ENCODE results near the gene APCDD1.
"Not testable (repeated sequence)": the region's sequence is repeated elsewhere in the genome, so short reads cannot be mapped to it uniquely, and the experiment has no call there.

The APCDD1 gene

DNA sequence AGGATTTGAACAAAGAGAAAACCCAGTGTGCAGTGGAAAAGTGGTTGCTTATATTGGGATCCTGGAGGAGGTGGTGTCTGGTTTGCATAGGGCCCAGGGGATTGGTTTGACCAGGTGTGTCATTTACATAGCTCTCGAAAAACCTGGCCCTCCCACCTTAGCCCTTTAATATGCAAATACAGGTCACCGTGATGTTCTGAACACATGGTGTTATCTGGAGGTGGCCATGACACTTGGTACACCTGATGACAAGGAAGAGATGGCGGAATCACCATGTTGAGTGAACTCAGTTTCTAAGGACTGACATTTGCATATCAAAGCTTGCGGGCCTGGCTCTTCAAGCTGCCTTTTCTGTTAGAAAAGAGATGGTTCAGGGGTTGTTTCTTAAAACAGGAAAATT, 69.1 kb downstream of the APCDD1 start:
- Histone ChIP-seq H3K27me3 (ENCODE audit: control insufficient read depth, insufficient read depth, low read length) (no peaks in the 10 kb centered on the region), H3K4me1 (ENCODE audit: control insufficient read depth, insufficient read depth, low read length) (peaks cover 7% of the 10 kb centered on the region), H3K9ac (ENCODE audit: low read depth, low read length) (no peak overlapping the region), H3K36me3 (ENCODE audit: control insufficient read depth, insufficient read depth, low read length) (no peaks in the 10 kb centered on the region), H3K9me3 (ENCODE audit: control insufficient read depth, insufficient read depth, low read length) (no peaks in the 10 kb centered on the region), H3K4me3 (ENCODE audit: low read depth, low read length) (no peak overlapping the region)

DNA sequence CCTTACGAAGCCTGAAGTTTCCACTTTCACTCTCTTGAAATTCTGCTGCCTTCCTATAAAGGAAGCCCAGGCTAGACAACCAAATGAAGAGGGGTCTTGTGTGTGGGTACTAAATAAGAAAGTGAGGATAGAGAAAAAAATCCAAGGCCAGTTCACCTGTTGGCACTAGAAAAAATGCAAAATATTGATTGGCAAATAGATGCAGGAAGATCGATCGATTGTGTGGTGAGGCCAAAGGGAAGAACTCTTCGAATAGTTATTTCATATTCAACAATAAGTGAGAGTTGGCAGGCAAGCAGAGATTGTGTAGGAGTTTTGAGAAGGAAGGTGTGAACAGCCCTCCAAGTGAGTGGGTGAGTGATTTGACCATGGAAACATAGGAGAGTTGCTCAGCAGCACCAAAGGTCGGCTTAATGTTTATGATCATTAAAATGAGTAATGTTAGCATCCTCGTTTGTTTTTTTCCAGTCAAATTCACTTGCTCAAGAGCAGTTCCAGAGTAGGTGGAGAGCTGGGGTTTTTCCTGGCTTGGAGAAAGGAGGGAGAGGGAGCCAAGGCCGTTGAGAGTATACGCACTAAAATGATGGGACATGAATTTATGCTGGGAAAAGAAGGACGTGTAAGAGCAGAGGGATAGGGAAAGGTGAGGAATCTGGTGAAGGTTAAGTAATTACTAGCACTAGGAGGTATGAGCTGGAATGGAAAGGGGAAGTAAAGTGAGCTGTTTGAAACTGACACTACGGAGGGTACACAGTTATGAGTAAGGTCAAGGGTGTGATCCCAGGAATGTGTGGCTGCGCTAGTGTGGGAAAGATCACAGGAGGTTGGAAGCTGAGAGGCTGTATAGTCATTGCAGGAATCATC, 70.3 kb downstream of the APCDD1 start:
- no peaks in the 10 kb centered on the region for H3K9me3 ChIP-seq (ENCODE audit: control insufficient read depth, insufficient read depth, low read length)
- H3K4me3 ChIP-seq (ENCODE audit: low read depth, low read length): no peak overlapping the region
- H3K27me3 ChIP-seq (ENCODE audit: control insufficient read depth, insufficient read depth, low read length): no peaks in the 10 kb centered on the region
- no peaks in the 10 kb centered on the region for H3K36me3 ChIP-seq (ENCODE audit: control insufficient read depth, insufficient read depth, low read length)
- no peak overlapping the region for H3K9ac ChIP-seq (ENCODE audit: low read depth, low read length)
- H3K4me1 ChIP-seq (ENCODE audit: control insufficient read depth, insufficient read depth, low read length): peaks cover 8% of the 10 kb centered on the region

DNA sequence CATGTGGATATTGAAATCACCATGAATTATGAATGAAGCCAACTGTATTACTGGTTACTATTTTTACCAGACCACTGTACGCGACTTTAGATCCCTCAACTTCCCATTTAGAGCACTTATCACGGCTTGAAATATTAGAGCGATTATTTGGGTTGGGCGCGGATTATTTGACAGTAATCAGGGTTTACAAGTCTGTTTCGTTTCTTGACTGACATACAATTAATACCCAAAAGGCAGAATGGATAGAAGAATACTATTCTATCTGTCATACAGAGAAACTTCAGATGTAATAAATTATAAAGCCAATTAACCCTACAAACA, 70.9 kb downstream of the APCDD1 start:
- H3K4me3 ChIP-seq (ENCODE audit: low read depth, low read length): peak overlapping the region; percentile 94
- H3K36me3 ChIP-seq (ENCODE audit: control insufficient read depth, insufficient read depth, low read length): no peaks in the 10 kb centered on the region
- H3K9me3 ChIP-seq (ENCODE audit: control insufficient read depth, insufficient read depth, low read length): no peaks in the 10 kb centered on the region
- H3K4me1 ChIP-seq (ENCODE audit: control insufficient read depth, insufficient read depth, low read length): peaks cover 10% of the 10 kb centered on the region
- no peaks in the 10 kb centered on the region for H3K27me3 ChIP-seq (ENCODE audit: control insufficient read depth, insufficient read depth, low read length)
- H3K9ac ChIP-seq (ENCODE audit: low read depth, low read length): no peak overlapping the region

DNA sequence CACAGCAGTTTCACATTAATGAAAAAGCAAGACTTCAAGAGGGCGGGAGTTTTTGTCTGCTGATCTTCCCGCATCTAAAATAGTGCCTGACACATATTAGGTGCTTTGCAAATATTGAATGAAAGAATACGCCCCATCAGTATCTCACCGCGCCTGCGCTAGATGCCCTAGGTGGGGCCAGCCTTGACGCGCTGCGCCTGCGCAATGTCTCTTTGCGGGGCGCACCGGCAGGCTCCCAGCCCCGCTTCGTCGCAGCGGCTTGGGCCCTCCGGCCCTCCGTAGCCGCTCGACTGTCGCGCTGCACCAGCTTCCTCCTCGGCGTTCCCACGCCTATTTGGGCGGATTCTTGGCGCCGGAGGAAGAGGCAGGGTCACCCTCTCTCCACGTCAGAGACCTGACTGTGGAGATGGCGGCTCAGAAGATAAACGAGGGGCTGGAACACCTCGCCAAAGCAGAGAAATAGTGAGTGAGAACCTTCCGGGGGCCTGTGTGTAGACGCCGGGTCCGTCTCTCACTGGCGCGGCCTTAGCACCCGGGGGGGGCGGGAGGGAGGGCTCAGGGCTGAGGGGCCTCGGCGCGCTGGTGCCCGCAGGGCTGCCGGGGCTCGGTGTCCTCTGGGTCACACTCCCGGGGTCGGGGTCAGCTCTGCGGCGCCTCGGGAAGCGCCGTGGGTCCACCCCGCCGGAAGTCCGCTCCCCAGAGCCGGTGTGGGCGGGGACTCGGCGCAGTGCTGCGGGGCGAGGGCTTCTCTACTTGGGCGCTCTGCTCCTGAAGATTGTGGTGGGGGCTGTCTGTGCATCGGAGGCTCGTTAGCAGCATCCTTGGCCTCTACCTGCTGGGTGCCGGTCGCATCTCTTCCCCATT, 71.5 kb downstream of the APCDD1 start, which contains the start of gene NAPG:
Gene NAPG (plus strand): TSS at position 331 of the 864 bp plus-strand sequence. CDS start 76 bp downstream, at position 407.
- Histone ChIP-seq H3K4me3 (ENCODE audit: low read depth, low read length) (peak within 1 kb of the TSS; percentile 94), H3K27me3 (ENCODE audit: control insufficient read depth, insufficient read depth, low read length) (no peaks in the 10 kb centered on the region)

DNA sequence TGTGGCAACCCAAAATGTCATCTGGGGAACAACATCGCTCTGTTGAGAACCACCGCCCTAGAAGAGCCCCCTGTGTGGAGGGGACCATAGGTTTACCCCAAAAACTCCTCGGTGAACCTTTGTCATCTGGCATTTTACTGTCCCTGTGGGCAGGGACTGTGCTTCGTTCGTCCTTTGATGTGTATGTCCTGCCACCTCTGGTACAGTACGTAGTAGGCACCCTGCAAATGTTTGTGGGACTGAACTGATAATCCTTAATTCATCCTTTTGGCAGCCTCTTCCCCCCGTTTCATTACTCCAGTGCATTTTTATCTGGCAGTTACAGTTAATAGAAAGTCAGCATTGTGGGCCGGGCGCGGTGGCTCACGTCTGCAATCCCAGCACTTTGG, 72.1 kb downstream of the APCDD1 start:
- Histone ChIP-seq H3K36me3 (ENCODE audit: control insufficient read depth, insufficient read depth, low read length) (no peaks in the 10 kb centered on the region), H3K4me3 (ENCODE audit: low read depth, low read length) (peak overlapping the region; percentile 94), H3K4me1 (ENCODE audit: control insufficient read depth, insufficient read depth, low read length) (peaks cover 10% of the 10 kb centered on the region), H3K9me3 (ENCODE audit: control insufficient read depth, insufficient read depth, low read length) (no peaks in the 10 kb centered on the region), H3K9ac (ENCODE audit: low read depth, low read length) (peak overlapping the region; percentile 88), H3K27me3 (ENCODE audit: control insufficient read depth, insufficient read depth, low read length) (no peaks in the 10 kb centered on the region)

More for the DNA sequence above, 71.5 kb downstream of the APCDD1 start, which contains the start of gene NAPG:
- Histone ChIP-seq H3K9me3 (ENCODE audit: control insufficient read depth, insufficient read depth, low read length) (no peaks in the 10 kb centered on the region), H3K4me1 (ENCODE audit: control insufficient read depth, insufficient read depth, low read length) (peaks cover 10% of the 10 kb centered on the region), H3K36me3 (ENCODE audit: control insufficient read depth, insufficient read depth, low read length) (no peaks in the 10 kb centered on the region), H3K9ac (ENCODE audit: low read depth, low read length) (peak within 1 kb of the TSS; percentile 88)

DNA sequence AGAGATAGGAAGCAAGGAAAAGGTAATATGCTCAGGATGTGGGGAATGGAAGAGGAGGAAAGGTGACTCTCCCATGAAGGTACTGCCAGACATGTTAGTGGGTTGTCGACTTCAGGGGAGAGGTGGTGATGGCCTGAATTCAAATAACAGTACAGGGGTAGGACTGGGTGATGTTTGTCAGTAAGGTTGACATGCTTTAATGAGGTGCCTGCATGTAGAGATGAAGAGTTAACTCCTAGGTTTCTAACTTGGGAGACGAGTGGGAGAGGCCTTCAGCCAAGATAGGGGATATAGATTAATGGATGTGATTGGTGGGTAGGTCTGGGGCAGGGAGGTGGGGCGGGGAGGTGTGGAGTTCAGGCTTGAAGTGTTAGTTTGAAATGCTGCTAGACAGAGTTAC, 74.0 kb downstream of the APCDD1 start:
- H3K27me3 ChIP-seq (ENCODE audit: control insufficient read depth, insufficient read depth, low read length): no peaks in the 10 kb centered on the region
- H3K4me1 ChIP-seq (ENCODE audit: control insufficient read depth, insufficient read depth, low read length): peaks cover 10% of the 10 kb centered on the region
- no peak overlapping the region for H3K9ac ChIP-seq (ENCODE audit: low read depth, low read length)
- no peak overlapping the region for H3K4me3 ChIP-seq (ENCODE audit: low read depth, low read length)
- no peaks in the 10 kb centered on the region for H3K9me3 ChIP-seq (ENCODE audit: control insufficient read depth, insufficient read depth, low read length)
- H3K36me3 ChIP-seq (ENCODE audit: control insufficient read depth, insufficient read depth, low read length): no peaks in the 10 kb centered on the region

DNA sequence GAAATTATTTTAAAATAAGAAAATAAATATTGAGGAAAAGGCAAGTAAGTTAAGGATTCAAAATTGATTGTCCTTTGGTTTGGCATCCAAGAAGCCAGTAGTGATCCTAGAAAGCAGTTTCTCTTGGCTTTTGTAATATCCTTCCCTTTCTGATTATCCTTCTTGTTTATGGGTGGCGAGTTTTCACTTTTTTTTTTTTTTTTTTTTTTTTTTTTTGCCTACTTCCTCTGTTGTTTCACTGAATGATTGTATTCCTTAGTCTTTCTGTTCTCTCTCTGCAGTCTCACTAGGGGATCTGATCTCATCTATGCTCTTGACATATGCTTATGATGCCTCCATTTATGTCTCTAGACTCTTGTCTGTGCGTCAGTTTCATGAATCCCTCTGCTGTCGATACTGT, 75.6 kb downstream of the APCDD1 start:
- Histone ChIP-seq H3K9me3 (ENCODE audit: control insufficient read depth, insufficient read depth, low read length) (no peaks in the 10 kb centered on the region), H3K27me3 (ENCODE audit: control insufficient read depth, insufficient read depth, low read length) (no peaks in the 10 kb centered on the region), H3K4me3 (ENCODE audit: low read depth, low read length) (no peak overlapping the region), H3K9ac (ENCODE audit: low read depth, low read length) (no peak overlapping the region), H3K4me1 (ENCODE audit: control insufficient read depth, insufficient read depth, low read length) (peaks cover 7% of the 10 kb centered on the region), H3K36me3 (ENCODE audit: control insufficient read depth, insufficient read depth, low read length) (no peaks in the 10 kb centered on the region)

DNA sequence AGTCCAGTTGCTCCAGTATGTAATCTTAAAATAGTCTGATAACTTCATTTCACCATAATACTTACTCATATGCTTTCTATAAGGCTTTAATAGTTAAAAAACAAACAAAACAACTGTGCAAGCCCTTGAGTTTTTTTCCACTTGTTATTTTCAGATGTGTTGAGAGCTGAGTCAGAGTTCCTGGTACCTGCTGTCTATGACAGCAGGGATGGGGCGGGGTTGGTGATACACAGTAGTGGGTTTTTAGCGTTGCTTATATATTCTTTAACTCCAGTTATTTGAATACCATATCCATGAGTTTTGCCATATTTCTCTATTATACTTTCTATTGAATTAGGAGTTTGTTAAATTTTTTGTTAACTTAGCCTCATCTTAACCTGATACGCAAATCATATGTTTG, 76.4 kb downstream of the APCDD1 start:
- no peaks in the 10 kb centered on the region for H3K27me3 ChIP-seq (ENCODE audit: control insufficient read depth, insufficient read depth, low read length)
- no peak overlapping the region for H3K9ac ChIP-seq (ENCODE audit: low read depth, low read length)
- no peaks in the 10 kb centered on the region for H3K9me3 ChIP-seq (ENCODE audit: control insufficient read depth, insufficient read depth, low read length)
- no peaks in the 10 kb centered on the region for H3K36me3 ChIP-seq (ENCODE audit: control insufficient read depth, insufficient read depth, low read length)
- peaks cover 4% of the 10 kb centered on the region for H3K4me1 ChIP-seq (ENCODE audit: control insufficient read depth, insufficient read depth, low read length)
- H3K4me3 ChIP-seq (ENCODE audit: low read depth, low read length): no peak overlapping the region

DNA sequence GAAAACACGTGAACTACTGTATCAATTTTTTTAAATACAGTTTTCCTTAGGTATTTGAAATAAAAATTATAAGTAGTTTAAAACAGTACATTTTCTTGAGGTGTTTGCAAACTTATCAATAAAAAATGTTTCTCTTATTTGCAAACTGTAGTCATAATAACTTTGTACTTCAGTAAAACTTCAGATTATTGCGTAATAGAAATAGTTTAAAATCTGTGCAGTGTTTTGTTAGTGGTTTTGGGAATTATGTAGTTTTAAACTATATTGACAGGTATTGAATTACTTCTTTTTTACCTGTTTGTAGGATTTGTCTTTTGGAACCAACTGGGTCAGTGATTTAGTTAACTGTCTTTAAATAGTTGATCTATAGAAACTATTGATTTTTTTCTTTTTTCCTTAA, 78.7 kb downstream of the APCDD1 start:
- Histone ChIP-seq H3K4me1 (ENCODE audit: control insufficient read depth, insufficient read depth, low read length) (peaks cover 4% of the 10 kb centered on the region), H3K36me3 (ENCODE audit: control insufficient read depth, insufficient read depth, low read length) (no peaks in the 10 kb centered on the region), H3K9me3 (ENCODE audit: control insufficient read depth, insufficient read depth, low read length) (no peaks in the 10 kb centered on the region), H3K9ac (ENCODE audit: low read depth, low read length) (no peak overlapping the region), H3K4me3 (ENCODE audit: low read depth, low read length) (no peak overlapping the region), H3K27me3 (ENCODE audit: control insufficient read depth, insufficient read depth, low read length) (no peaks in the 10 kb centered on the region)

DNA sequence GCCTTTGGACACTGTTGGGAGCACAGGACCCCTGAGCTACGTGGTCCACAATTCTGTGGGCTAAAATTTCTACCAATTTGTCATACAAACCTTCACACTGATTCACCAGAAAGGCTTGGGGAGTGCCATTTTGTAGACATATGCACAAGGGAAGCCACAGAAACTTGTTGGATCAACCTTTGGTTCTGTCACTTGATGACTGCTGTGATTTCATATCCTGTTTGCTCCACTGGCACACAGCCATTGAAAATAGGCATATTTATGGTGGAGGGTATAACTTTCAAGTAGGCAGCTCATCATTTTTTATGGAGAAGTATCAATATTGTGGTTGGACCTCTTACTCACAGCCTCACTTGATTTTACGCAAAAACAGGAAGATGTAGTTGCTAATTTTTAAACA, 81.8 kb downstream of the APCDD1 start:
- no peaks in the 10 kb centered on the region for H3K9me3 ChIP-seq (ENCODE audit: control insufficient read depth, insufficient read depth, low read length)
- H3K4me1 ChIP-seq (ENCODE audit: control insufficient read depth, insufficient read depth, low read length): no peaks in the 10 kb centered on the region
- no peaks in the 10 kb centered on the region for H3K36me3 ChIP-seq (ENCODE audit: control insufficient read depth, insufficient read depth, low read length)
- no peaks in the 10 kb centered on the region for H3K27me3 ChIP-seq (ENCODE audit: control insufficient read depth, insufficient read depth, low read length)
- no peak overlapping the region for H3K4me3 ChIP-seq (ENCODE audit: low read depth, low read length)
- no peak overlapping the region for H3K9ac ChIP-seq (ENCODE audit: low read depth, low read length)

DNA sequence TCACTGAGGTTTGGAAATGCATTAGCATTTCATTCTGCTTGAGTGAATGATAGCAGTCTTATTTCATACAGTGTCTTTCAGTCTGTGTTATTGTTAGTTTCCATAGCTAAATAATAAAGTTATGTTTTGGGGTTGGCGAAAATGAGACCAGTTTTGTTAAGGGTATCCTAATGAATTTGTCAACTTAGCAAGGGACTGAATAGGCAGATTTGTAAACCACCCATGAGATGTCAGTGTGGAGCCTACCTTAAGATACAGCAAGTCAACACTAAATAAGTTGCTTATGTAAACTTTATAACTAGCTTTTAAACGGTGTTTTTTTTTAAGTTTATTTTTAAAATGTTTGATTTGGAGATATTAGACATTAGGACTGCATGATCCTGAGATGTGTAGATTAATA, 83.3 kb downstream of the APCDD1 start:
- Histone ChIP-seq H3K36me3 (ENCODE audit: control insufficient read depth, insufficient read depth, low read length) (no peaks in the 10 kb centered on the region), H3K4me1 (ENCODE audit: control insufficient read depth, insufficient read depth, low read length) (no peaks in the 10 kb centered on the region)

DNA sequence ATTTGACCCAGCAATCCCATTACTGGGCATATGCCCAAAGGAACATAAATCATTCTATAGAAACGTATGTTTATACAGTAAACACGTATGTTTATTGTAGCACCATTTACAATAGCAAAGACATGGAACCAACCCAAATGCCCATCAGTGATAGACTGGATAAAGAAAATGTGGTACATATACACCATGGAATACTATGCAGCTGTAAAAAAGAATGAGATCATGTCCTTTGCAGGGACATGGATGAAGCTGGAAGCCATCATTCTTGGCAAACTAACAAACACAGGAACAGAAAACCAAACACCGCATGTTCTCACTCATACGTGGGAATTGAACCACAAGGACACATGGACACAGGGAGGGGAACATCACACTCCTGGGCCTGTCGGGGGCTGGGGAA, 84.7 kb downstream of the APCDD1 start:
- not testable (repeated sequence) for H3K9me3 ChIP-seq (ENCODE audit: control insufficient read depth, insufficient read depth, low read length); H3K4me3 ChIP-seq (ENCODE audit: low read depth, low read length); H3K36me3 ChIP-seq (ENCODE audit: control insufficient read depth, insufficient read depth, low read length); H3K4me1 ChIP-seq (ENCODE audit: control insufficient read depth, insufficient read depth, low read length); H3K9ac ChIP-seq (ENCODE audit: low read depth, low read length); H3K27me3 ChIP-seq (ENCODE audit: control insufficient read depth, insufficient read depth, low read length)

More for the DNA sequence above, 83.3 kb downstream of the APCDD1 start:
- H3K9ac ChIP-seq (ENCODE audit: low read depth, low read length): no peak overlapping the region
- no peaks in the 10 kb centered on the region for H3K9me3 ChIP-seq (ENCODE audit: control insufficient read depth, insufficient read depth, low read length)
- no peak overlapping the region for H3K4me3 ChIP-seq (ENCODE audit: low read depth, low read length)
- no peaks in the 10 kb centered on the region for H3K27me3 ChIP-seq (ENCODE audit: control insufficient read depth, insufficient read depth, low read length)
